ENCODE results near the gene FNIP2. TPM values are rescaled to one million over a fixed set of nuclear protein-coding genes. Genes with fewer than 3 reads are reported as not detected.

The FNIP2 gene
- total and polyA plus RNA-seq, 11 donors: 14.5 to 87.4 (median 40.9) TPM

GRCh38 chr4:158778156-158778711 is 9.4 kb downstream of the FNIP2 start:
- 47 to 59% (median 50%) methylated on average over 2 of the region's 2 CpGs for WGBS, 4 donors

GRCh38 chr4:158778712-158779111 is 9.9 kb downstream of the FNIP2 start:
- H3K27me3 ChIP-seq: no peaks in the 10 kb centered on the region
- intact Hi-C loops (cut with DNase I): loop anchor here in 2 of 10 donors (10.0 kb wide), 1 partner anchor 46 kb away; no protein-coding TSS in a partner anchor
- H3K27ac ChIP-seq: peak overlapping the region in 2 of 12 donors; percentile 13 to 16
- H3K4me1 ChIP-seq: peaks cover 6 to 83% (median 71%) of the 10 kb centered on the region in 12 donors
- TF ChIP-seq CTCF (IDR thresholded peaks at IDR 0.05): no peak
- TF ChIP-seq POLR2A (IDR thresholded peaks at IDR 0.05): no peak
- 54 to 64% (median 56%) methylated on average over 4 of the region's 4 CpGs for WGBS, 4 donors
- H3K9me3 ChIP-seq: no peaks in the 10 kb centered on the region
- DNase-seq (no peak), ATAC-seq (no peak)
- H3K4me3 ChIP-seq: no peak overlapping the region
- H3K36me3 ChIP-seq: no peaks in the 10 kb centered on the region

More at GRCh38 chr4:158778156-158778711, 9.4 kb downstream of the FNIP2 start:
- H3K4me1 ChIP-seq: peaks cover 6 to 83% (median 69%) of the 10 kb centered on the region in 12 donors
- DNase-seq: no peak
- no peak for TF ChIP-seq POLR2A (IDR thresholded peaks at IDR 0.05)
- no peak for TF ChIP-seq CTCF (IDR thresholded peaks at IDR 0.05)
- H3K27ac ChIP-seq: peak overlapping the region in 2 of 12 donors; percentile 13 to 29
- intact Hi-C loops (cut with DNase I): loop anchor here in 2 of 10 donors (10.0 kb wide), 1 partner anchor 47 kb away; no protein-coding TSS in a partner anchor
- no peaks in the 10 kb centered on the region for H3K36me3 ChIP-seq
- H3K9me3 ChIP-seq: no peaks in the 10 kb centered on the region
- no peak for ATAC-seq
- no peaks in the 10 kb centered on the region for H3K27me3 ChIP-seq
- no peak overlapping the region for H3K4me3 ChIP-seq

- H3K4me3 ChIP-seq: no peak overlapping the region
- DNase-seq (no peak), ATAC-seq (no peak)
- intact Hi-C loops (cut with DNase I): no loop called here
- H3K27me3 ChIP-seq: no peaks in the 10 kb centered on the region
- 17 to 50% (median 27%) methylated on average over 1 of the region's 1 CpG for WGBS, 4 donors
- H3K27ac ChIP-seq: peak overlapping the region in 7 of 12 donors; percentile 9 to 53 (median 20)
- no peaks in the 10 kb centered on the region for H3K36me3 ChIP-seq
- no peaks in the 10 kb centered on the region for H3K9me3 ChIP-seq
- no peak for TF ChIP-seq CTCF (IDR thresholded peaks at IDR 0.05)
- TF ChIP-seq POLR2A (IDR thresholded peaks at IDR 0.05): no peak
- peaks cover 6 to 81% (median 72%) of the 10 kb centered on the region in 12 donors for H3K4me1 ChIP-seq
Measured at GRCh38 chr4:158781963-158782362, 13.1 kb downstream of the FNIP2 start.

GRCh38 chr4:158782551-158783360 is 13.9 kb downstream of the FNIP2 start:
- ATAC-seq: peak in 3 of 4 donors; percentile 23 to 60 (median 44)
- H3K4me3 ChIP-seq: peak overlapping the region in 1 of 12 donors; percentile 7
- H3K4me1 ChIP-seq: peaks cover 9 to 81% (median 74%) of the 10 kb centered on the region in 12 donors
- DNase-seq: no peak
- H3K27ac ChIP-seq: peak overlapping the region in 11 of 12 donors; percentile 9 to 55 (median 43)
- WGBS, 4 donors: 26 to 33% (median 31%) methylated on average over 4 of the region's 4 CpGs
- intact Hi-C loops (cut with DNase I): no loop called here
- no peaks in the 10 kb centered on the region for H3K9me3 ChIP-seq
- no peak for TF ChIP-seq POLR2A (IDR thresholded peaks at IDR 0.05)
- TF ChIP-seq CTCF (IDR thresholded peaks at IDR 0.05): no peak
- no peaks in the 10 kb centered on the region for H3K36me3 ChIP-seq
- H3K27me3 ChIP-seq: no peaks in the 10 kb centered on the region

Data from heart left ventricle (tissue), 16 donors.